Suprapubic skin (tissue), 4 donors: Measurements from ENCODE around the gene GRIK3.

Experiments
- POLR2A ChIP-seq, 2 donors: fragments of 450-650 bp; IDR thresholded peaks; one replicate each; pipeline ENCODE4 v1.6.1; 2017; ENCODE audit warnings: antibody characterized with exemption in 2 of 2, mild to moderate bottlenecking in 2 of 2, moderate library complexity in 2 of 2
- POLR2AphosphoS5 ChIP-seq, 3 donors: sonication (generic); formaldehyde crosslinking; IDR thresholded peaks; one replicate each; pipeline ENCODE4 v1.6.1; 2017; ENCODE audit warnings: antibody characterized with exemption in 3 of 3
- TF ChIP-seq, protein P1 (sequence below), 2 donors: fragments of 200-600 bp in 1 of 2; fragments of 450-650 bp in 1 of 2; sonication (generic) in 1 of 2; IDR thresholded peaks; one replicate each; pipeline ENCODE4 v1.5.1; 2016 to 2019; ENCODE audit warnings: antibody characterized with exemption in 2 of 2, mild to moderate bottlenecking in 1 of 2, moderate library complexity in 1 of 2

DNA sequence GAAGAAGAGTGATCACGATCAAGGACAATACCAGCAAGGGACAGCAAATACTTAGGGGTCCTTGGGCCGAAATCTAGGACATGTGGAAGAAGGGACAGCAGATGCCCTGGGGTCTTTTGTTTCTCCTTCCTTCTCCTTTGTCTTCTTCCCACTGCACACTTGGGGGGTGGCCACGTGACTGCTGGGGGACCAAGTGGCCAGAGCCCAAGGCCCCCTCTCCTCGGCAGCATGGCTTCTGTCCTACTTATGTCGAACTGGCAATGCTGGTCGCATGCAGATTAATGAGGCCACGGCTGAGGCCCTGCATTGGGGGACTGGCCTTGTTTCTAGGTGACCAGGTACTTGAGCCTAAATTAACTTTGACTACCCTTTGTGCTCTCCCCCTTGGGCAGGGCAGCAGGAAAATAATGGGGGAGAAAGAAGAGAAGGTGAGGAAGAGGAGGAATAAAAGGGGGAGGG is 83.0 kb downstream of the GRIK3 start:
- no peak for TF ChIP-seq POLR2AphosphoS5 (IDR thresholded peaks at IDR 0.05)
- TF ChIP-seq POLR2A (IDR thresholded peaks at IDR 0.05) = no peak
- TF ChIP-seq, protein P1, sequence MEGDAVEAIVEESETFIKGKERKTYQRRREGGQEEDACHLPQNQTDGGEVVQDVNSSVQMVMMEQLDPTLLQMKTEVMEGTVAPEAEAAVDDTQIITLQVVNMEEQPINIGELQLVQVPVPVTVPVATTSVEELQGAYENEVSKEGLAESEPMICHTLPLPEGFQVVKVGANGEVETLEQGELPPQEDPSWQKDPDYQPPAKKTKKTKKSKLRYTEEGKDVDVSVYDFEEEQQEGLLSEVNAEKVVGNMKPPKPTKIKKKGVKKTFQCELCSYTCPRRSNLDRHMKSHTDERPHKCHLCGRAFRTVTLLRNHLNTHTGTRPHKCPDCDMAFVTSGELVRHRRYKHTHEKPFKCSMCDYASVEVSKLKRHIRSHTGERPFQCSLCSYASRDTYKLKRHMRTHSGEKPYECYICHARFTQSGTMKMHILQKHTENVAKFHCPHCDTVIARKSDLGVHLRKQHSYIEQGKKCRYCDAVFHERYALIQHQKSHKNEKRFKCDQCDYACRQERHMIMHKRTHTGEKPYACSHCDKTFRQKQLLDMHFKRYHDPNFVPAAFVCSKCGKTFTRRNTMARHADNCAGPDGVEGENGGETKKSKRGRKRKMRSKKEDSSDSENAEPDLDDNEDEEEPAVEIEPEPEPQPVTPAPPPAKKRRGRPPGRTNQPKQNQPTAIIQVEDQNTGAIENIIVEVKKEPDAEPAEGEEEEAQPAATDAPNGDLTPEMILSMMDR (IDR thresholded peaks at IDR 0.05) = no peak
